ENCODE measurements around the gene ZNF253.
A peak's percentile ranks its signal among the peaks of the same experiment; 100 is the strongest.
"Not testable (repeated sequence)": the region's sequence is repeated elsewhere in the genome, so short reads cannot be mapped to it uniquely, and the experiment has no call there.

ZNF253 gene

GRCh38 chr19:19849056-19849455 lies 16.6 kb upstream of the ZNF253 start:
- H3K27me3 ChIP-seq (ENCODE audit: control insufficient read depth in 1 of 2, insufficient read depth in 2 of 2, low read length in 2 of 2): no peaks in the 10 kb centered on the region
- no peak overlapping the region for H3K4me3 ChIP-seq (ENCODE audit: low read length in 2 of 2)
- H3K4me1 ChIP-seq (ENCODE audit: control insufficient read depth, insufficient read depth, low read length): no peaks in the 10 kb centered on the region
- H3K27ac ChIP-seq (ENCODE audit: low read length): no peak overlapping the region
- no peak overlapping the region for H3K9ac ChIP-seq (ENCODE audit: low read length in 2 of 2)
- H3K9me3 ChIP-seq (ENCODE audit: control insufficient read depth in 2 of 2, low read length in 2 of 2): no peaks in the 10 kb centered on the region
- H3K36me3 ChIP-seq (ENCODE audit: control insufficient read depth in 2 of 2, insufficient read depth in 2 of 2, low read length in 2 of 2): no peaks in the 10 kb centered on the region

- H3K4me1 ChIP-seq (ENCODE audit: control insufficient read depth, insufficient read depth, low read length); H3K9me3 ChIP-seq (ENCODE audit: control insufficient read depth in 2 of 2, low read length in 2 of 2); H3K9ac ChIP-seq (ENCODE audit: low read length in 2 of 2); H3K4me3 ChIP-seq (ENCODE audit: low read length in 2 of 2); H3K36me3 ChIP-seq (ENCODE audit: control insufficient read depth in 2 of 2, insufficient read depth in 2 of 2, low read length in 2 of 2); H3K27me3 ChIP-seq (ENCODE audit: control insufficient read depth in 1 of 2, insufficient read depth in 2 of 2, low read length in 2 of 2); H3K27ac ChIP-seq (ENCODE audit: low read length): not testable (repeated sequence)
Observed at GRCh38 chr19:19851740-19852139, 13.9 kb upstream of the ZNF253 start.

GRCh38 chr19:19858751-19859150 lies 6.9 kb upstream of the ZNF253 start:
- Histone ChIP-seq H3K27me3 (ENCODE audit: control insufficient read depth in 1 of 2, insufficient read depth in 2 of 2, low read length in 2 of 2) (peaks cover 2 to 4% of the 10 kb centered on the region in 2 donors), H3K9me3 (ENCODE audit: control insufficient read depth in 2 of 2, low read length in 2 of 2) (no peaks in the 10 kb centered on the region), H3K4me3 (ENCODE audit: low read length in 2 of 2) (no peak overlapping the region), H3K4me1 (ENCODE audit: control insufficient read depth, insufficient read depth, low read length) (no peaks in the 10 kb centered on the region), H3K27ac (ENCODE audit: low read length) (no peak overlapping the region), H3K36me3 (ENCODE audit: control insufficient read depth in 2 of 2, insufficient read depth in 2 of 2, low read length in 2 of 2) (no peaks in the 10 kb centered on the region), H3K9ac (ENCODE audit: low read length in 2 of 2) (no peak overlapping the region)

- H3K36me3 ChIP-seq (ENCODE audit: control insufficient read depth in 2 of 2, insufficient read depth in 2 of 2, low read length in 2 of 2): no peaks in the 10 kb centered on the region
- H3K9me3 ChIP-seq (ENCODE audit: control insufficient read depth in 2 of 2, low read length in 2 of 2): no peaks in the 10 kb centered on the region
- peaks cover 3% of the 10 kb centered on the region for H3K4me1 ChIP-seq (ENCODE audit: control insufficient read depth, insufficient read depth, low read length)
- peaks cover 2 to 4% of the 10 kb centered on the region in 2 donors for H3K27me3 ChIP-seq (ENCODE audit: control insufficient read depth in 1 of 2, insufficient read depth in 2 of 2, low read length in 2 of 2)
- H3K9ac ChIP-seq (ENCODE audit: low read length in 2 of 2): no peak overlapping the region
- peak overlapping the region in 1 of 2 donors; percentile 40 for H3K4me3 ChIP-seq (ENCODE audit: low read length in 2 of 2)
- no peak overlapping the region for H3K27ac ChIP-seq (ENCODE audit: low read length)
Observed at GRCh38 chr19:19860756-19861390, 4.8 kb upstream of the ZNF253 start.

GRCh38 chr19:19866611-19867248 lies 1.0 kb downstream of the ZNF253 start:
- no peaks in the 10 kb centered on the region for H3K9me3 ChIP-seq (ENCODE audit: control insufficient read depth in 2 of 2, low read length in 2 of 2)
- peak overlapping the region; percentile 92 for H3K27ac ChIP-seq (ENCODE audit: low read length)
- H3K36me3 ChIP-seq (ENCODE audit: control insufficient read depth in 2 of 2, insufficient read depth in 2 of 2, low read length in 2 of 2): no peaks in the 10 kb centered on the region
- H3K27me3 ChIP-seq (ENCODE audit: control insufficient read depth in 1 of 2, insufficient read depth in 2 of 2, low read length in 2 of 2): no peaks in the 10 kb centered on the region
- H3K4me1 ChIP-seq (ENCODE audit: control insufficient read depth, insufficient read depth, low read length): peaks cover 26% of the 10 kb centered on the region
- H3K4me3 ChIP-seq (ENCODE audit: low read length in 2 of 2): peak overlapping the region; percentile 80 to 94
- peak overlapping the region; percentile 87 to 97 for H3K9ac ChIP-seq (ENCODE audit: low read length in 2 of 2)

GRCh38 chr19:19870086-19870485 lies 4.4 kb downstream of the ZNF253 start:
- H3K9me3 ChIP-seq (ENCODE audit: control insufficient read depth in 2 of 2, low read length in 2 of 2); H3K27me3 ChIP-seq (ENCODE audit: control insufficient read depth in 1 of 2, insufficient read depth in 2 of 2, low read length in 2 of 2); H3K36me3 ChIP-seq (ENCODE audit: control insufficient read depth in 2 of 2, insufficient read depth in 2 of 2, low read length in 2 of 2); H3K27ac ChIP-seq (ENCODE audit: low read length); H3K9ac ChIP-seq (ENCODE audit: low read length in 2 of 2); H3K4me3 ChIP-seq (ENCODE audit: low read length in 2 of 2): not testable (repeated sequence)
- peaks cover 28% of the 10 kb centered on the region for H3K4me1 ChIP-seq (ENCODE audit: control insufficient read depth, insufficient read depth, low read length)

GRCh38 chr19:19871932-19872331 lies 6.2 kb downstream of the ZNF253 start:
- Histone ChIP-seq H3K4me3 (ENCODE audit: low read length in 2 of 2) (no peak overlapping the region), H3K27me3 (ENCODE audit: control insufficient read depth in 1 of 2, insufficient read depth in 2 of 2, low read length in 2 of 2) (no peaks in the 10 kb centered on the region), H3K27ac (ENCODE audit: low read length) (no peak overlapping the region), H3K36me3 (ENCODE audit: control insufficient read depth in 2 of 2, insufficient read depth in 2 of 2, low read length in 2 of 2) (no peaks in the 10 kb centered on the region), H3K9ac (ENCODE audit: low read length in 2 of 2) (no peak overlapping the region), H3K4me1 (ENCODE audit: control insufficient read depth, insufficient read depth, low read length) (peaks cover 21% of the 10 kb centered on the region), H3K9me3 (ENCODE audit: control insufficient read depth in 2 of 2, low read length in 2 of 2) (no peaks in the 10 kb centered on the region)

GRCh38 chr19:19873381-19873780 lies 7.7 kb downstream of the ZNF253 start:
- Histone ChIP-seq H3K9ac (ENCODE audit: low read length in 2 of 2) (no peak overlapping the region), H3K36me3 (ENCODE audit: control insufficient read depth in 2 of 2, insufficient read depth in 2 of 2, low read length in 2 of 2) (no peaks in the 10 kb centered on the region), H3K4me1 (ENCODE audit: control insufficient read depth, insufficient read depth, low read length) (peaks cover 13% of the 10 kb centered on the region), H3K27ac (ENCODE audit: low read length) (no peak overlapping the region), H3K4me3 (ENCODE audit: low read length in 2 of 2) (no peak overlapping the region), H3K27me3 (ENCODE audit: control insufficient read depth in 1 of 2, insufficient read depth in 2 of 2, low read length in 2 of 2) (no peaks in the 10 kb centered on the region), H3K9me3 (ENCODE audit: control insufficient read depth in 2 of 2, low read length in 2 of 2) (no peaks in the 10 kb centered on the region)

- Histone ChIP-seq H3K27ac (ENCODE audit: low read length) (no peak overlapping the region), H3K36me3 (ENCODE audit: control insufficient read depth in 2 of 2, insufficient read depth in 2 of 2, low read length in 2 of 2) (peaks cover 0 to 8% of the 10 kb centered on the region in 2 donors), H3K4me1 (ENCODE audit: control insufficient read depth, insufficient read depth, low read length) (no peaks in the 10 kb centered on the region), H3K4me3 (ENCODE audit: low read length in 2 of 2) (no peak overlapping the region), H3K9me3 (ENCODE audit: control insufficient read depth in 2 of 2, low read length in 2 of 2) (no peaks in the 10 kb centered on the region), H3K27me3 (ENCODE audit: control insufficient read depth in 1 of 2, insufficient read depth in 2 of 2, low read length in 2 of 2) (no peaks in the 10 kb centered on the region), H3K9ac (ENCODE audit: low read length in 2 of 2) (no peak overlapping the region)
Observed at GRCh38 chr19:19877724-19878123, 12.0 kb downstream of the ZNF253 start.

- no peaks in the 10 kb centered on the region for H3K9me3 ChIP-seq (ENCODE audit: control insufficient read depth in 2 of 2, low read length in 2 of 2)
- H3K4me3 ChIP-seq (ENCODE audit: low read length in 2 of 2): no peak overlapping the region
- H3K27me3 ChIP-seq (ENCODE audit: control insufficient read depth in 1 of 2, insufficient read depth in 2 of 2, low read length in 2 of 2): no peaks in the 10 kb centered on the region
- no peaks in the 10 kb centered on the region for H3K4me1 ChIP-seq (ENCODE audit: control insufficient read depth, insufficient read depth, low read length)
- H3K27ac ChIP-seq (ENCODE audit: low read length): no peak overlapping the region
- H3K9ac ChIP-seq (ENCODE audit: low read length in 2 of 2): no peak overlapping the region
- peaks cover 2 to 8% of the 10 kb centered on the region in 2 donors for H3K36me3 ChIP-seq (ENCODE audit: control insufficient read depth in 2 of 2, insufficient read depth in 2 of 2, low read length in 2 of 2)
Observed at GRCh38 chr19:19884583-19884982, 18.9 kb downstream of the ZNF253 start.

Measured in stomach smooth muscle (tissue), 2 donors.